Panc1 (cell line): ENCODE measurements around the gene GID4. TPM values are rescaled to one million over a fixed set of nuclear protein-coding genes. Genes with fewer than 3 reads are reported as not detected.

Source experiments
- ATAC-seq: fragments of 200-7000 bp; cut with Tn5 transposase; 2 replicates; pipeline ENCODE4 v1.9.1; 2020; ENCODE audit warnings: mild to moderate bottlenecking, moderate library complexity
- BruUV-seq: library from RNA; stranded (reverse); fragments of 400-500 nt; replicated peaks from 2 replicates; lab custom pipeline; 2021; lab: Mats Ljungman, UMichigan
- CTCF ChIA-PET: fragments of 300-600 bp; sonication (Branson Sonifier 250); formaldehyde crosslinking; loops from one replicate; lab custom pipeline; 2022; ENCODE audit warnings: antibody characterized with exemption; lab: Charles Lee
- POLR2A ChIA-PET: fragments of 300-600 bp; sonication (Branson Sonifier 250); formaldehyde crosslinking; loops from one replicate; lab custom pipeline; 2022; ENCODE audit warnings: antibody characterized with exemption; lab: Charles Lee
- DNase-seq: peaks from one replicate; pipeline ENCODE4 v3.0.0-alpha.2; 2010; ENCODE audit warnings: low read depth, low spot score
- H3K27ac ChIP-seq: 2 replicates; pipeline ENCODE4 v1.5.1; 2011; ENCODE audit warnings: mild to moderate bottlenecking, low read length, inconsistent platforms
- H3K27me3 ChIP-seq: fragments of 200-500 bp; sonication (Bioruptor generic); 2 replicates; pipeline ENCODE4 v1.6.0; 2014; ENCODE audit warnings: low read length, inconsistent platforms; ENCODE audit not compliant: control insufficient read depth, insufficient read depth
- H3K36me3 ChIP-seq: fragments of 200-500 bp; sonication (Bioruptor generic); 2 replicates; pipeline ENCODE4 v1.5.1; 2014; ENCODE audit warnings: inconsistent platforms, mild to moderate bottlenecking, low read length, moderate library complexity; ENCODE audit not compliant: control insufficient read depth, insufficient read depth
- H3K4me1 ChIP-seq: 2 replicates; pipeline ENCODE4 v1.5.1; 2011; ENCODE audit warnings: inconsistent platforms, mild to moderate bottlenecking, low read length, moderate library complexity; ENCODE audit not compliant: control insufficient read depth, insufficient read depth
- H3K4me3 ChIP-seq, 2 experiments: 2 replicates each; pipeline ENCODE4 v1.5.1; 2011 to 2012; ENCODE audit warnings: low read depth in 2 of 2, low read length in 2 of 2, mild to moderate bottlenecking in 2 of 2, inconsistent platforms in 1 of 2, moderate library complexity in 1 of 2
- H3K9me3 ChIP-seq: fragments of 200-500 bp; sonication (Bioruptor generic); 2 replicates; pipeline ENCODE4 v1.5.1; 2014; ENCODE audit warnings: low read depth, mild to moderate bottlenecking, inconsistent platforms, low read length, moderate library complexity; ENCODE audit not compliant: control insufficient read depth, insufficient read depth
- POLR2AphosphoS5 ChIP-seq: IDR thresholded peaks from 2 replicates; pipeline ENCODE4 v1.6.1; 2012; ENCODE audit warnings: mild to moderate bottlenecking, low read depth, low read length, moderate library complexity
- SIN3A ChIP-seq: IDR thresholded peaks from 2 replicates; pipeline ENCODE4 v1.6.1; 2012; ENCODE audit warnings: low read depth, mild to moderate bottlenecking, low read length, moderate library complexity, borderline replicate concordance; ENCODE audit not compliant: insufficient read depth
- TCF7L2 ChIP-seq: IDR thresholded peaks from 2 replicates; pipeline ENCODE4 v1.6.1; 2011; ENCODE audit warnings: mild to moderate bottlenecking, low read depth, low read length, inconsistent platforms
- in situ Hi-C: cut with HindIII; loops from 2 replicates; pipeline ENCODE4 v1.10.0; 2016; ENCODE audit warnings: low sequenced_read_pairs, low pct_unique_long_range_greater_than_20kb
- intact Hi-C: fragments of 100-400 bp; cut with micrococcal nuclease; formaldehyde crosslinking; loops from one replicate; pipeline ENCODE4 v1.10.0; 2022; ENCODE audit not compliant: unreplicated experiment
- total RNA-seq: library from RNA; stranded (reverse); gene quantifications from one replicate; pipeline ENCODE4 v1.2.1, GENCODE V29; 2021; ENCODE audit not compliant: unreplicated experiment
- TF ChIP-seq, protein P1 (sequence below): fragments of 450-650 bp; IDR thresholded peaks from 2 replicates; pipeline ENCODE4 v1.5.1; 2017; ENCODE audit warnings: mild to moderate bottlenecking
- TF ChIP-seq, protein P2 (sequence below), 2 experiments: IDR thresholded peaks; 2 replicates each; pipeline ENCODE4 v1.6.1; 2011 to 2012; ENCODE audit warnings: low read depth in 2 of 2, control low read depth in 1 of 2, low read length in 1 of 2, mild to moderate bottlenecking in 1 of 2, moderate library complexity in 1 of 2; ENCODE audit not compliant: insufficient read depth in 1 of 2

The GID4 gene
- total RNA-seq, 1 experiment from 2014 or later = 11.1 TPM

DNA sequence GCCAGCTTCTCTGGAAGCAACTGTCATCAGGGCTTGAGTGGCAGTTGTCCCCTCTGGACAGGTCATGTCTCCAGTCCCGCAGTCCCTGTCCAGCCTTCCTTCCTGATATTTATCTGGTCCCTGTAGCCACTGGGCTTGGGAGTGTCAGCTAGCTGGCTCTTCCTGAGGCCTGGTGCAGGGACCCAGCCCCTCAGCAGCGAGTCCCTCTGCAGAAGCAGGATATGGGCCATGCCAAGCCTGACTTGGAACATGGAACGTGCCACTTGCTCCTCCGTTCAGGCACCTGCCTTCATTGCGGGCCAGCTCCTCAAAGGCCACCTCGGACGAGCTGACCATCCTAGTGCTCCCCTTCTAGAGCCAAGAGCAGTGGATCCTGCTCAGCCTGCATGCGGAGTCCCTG lies 40.3 kb upstream of the GID4 start:
- in situ Hi-C loops = no loop called here
- intact Hi-C loops = no loop called here
- TF ChIP-seq, protein P1, sequence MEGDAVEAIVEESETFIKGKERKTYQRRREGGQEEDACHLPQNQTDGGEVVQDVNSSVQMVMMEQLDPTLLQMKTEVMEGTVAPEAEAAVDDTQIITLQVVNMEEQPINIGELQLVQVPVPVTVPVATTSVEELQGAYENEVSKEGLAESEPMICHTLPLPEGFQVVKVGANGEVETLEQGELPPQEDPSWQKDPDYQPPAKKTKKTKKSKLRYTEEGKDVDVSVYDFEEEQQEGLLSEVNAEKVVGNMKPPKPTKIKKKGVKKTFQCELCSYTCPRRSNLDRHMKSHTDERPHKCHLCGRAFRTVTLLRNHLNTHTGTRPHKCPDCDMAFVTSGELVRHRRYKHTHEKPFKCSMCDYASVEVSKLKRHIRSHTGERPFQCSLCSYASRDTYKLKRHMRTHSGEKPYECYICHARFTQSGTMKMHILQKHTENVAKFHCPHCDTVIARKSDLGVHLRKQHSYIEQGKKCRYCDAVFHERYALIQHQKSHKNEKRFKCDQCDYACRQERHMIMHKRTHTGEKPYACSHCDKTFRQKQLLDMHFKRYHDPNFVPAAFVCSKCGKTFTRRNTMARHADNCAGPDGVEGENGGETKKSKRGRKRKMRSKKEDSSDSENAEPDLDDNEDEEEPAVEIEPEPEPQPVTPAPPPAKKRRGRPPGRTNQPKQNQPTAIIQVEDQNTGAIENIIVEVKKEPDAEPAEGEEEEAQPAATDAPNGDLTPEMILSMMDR = no peak
- TF ChIP-seq, protein P2, sequence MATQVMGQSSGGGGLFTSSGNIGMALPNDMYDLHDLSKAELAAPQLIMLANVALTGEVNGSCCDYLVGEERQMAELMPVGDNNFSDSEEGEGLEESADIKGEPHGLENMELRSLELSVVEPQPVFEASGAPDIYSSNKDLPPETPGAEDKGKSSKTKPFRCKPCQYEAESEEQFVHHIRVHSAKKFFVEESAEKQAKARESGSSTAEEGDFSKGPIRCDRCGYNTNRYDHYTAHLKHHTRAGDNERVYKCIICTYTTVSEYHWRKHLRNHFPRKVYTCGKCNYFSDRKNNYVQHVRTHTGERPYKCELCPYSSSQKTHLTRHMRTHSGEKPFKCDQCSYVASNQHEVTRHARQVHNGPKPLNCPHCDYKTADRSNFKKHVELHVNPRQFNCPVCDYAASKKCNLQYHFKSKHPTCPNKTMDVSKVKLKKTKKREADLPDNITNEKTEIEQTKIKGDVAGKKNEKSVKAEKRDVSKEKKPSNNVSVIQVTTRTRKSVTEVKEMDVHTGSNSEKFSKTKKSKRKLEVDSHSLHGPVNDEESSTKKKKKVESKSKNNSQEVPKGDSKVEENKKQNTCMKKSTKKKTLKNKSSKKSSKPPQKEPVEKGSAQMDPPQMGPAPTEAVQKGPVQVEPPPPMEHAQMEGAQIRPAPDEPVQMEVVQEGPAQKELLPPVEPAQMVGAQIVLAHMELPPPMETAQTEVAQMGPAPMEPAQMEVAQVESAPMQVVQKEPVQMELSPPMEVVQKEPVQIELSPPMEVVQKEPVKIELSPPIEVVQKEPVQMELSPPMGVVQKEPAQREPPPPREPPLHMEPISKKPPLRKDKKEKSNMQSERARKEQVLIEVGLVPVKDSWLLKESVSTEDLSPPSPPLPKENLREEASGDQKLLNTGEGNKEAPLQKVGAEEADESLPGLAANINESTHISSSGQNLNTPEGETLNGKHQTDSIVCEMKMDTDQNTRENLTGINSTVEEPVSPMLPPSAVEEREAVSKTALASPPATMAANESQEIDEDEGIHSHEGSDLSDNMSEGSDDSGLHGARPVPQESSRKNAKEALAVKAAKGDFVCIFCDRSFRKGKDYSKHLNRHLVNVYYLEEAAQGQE (IDR thresholded peaks at IDR 0.05; ENCODE audit: insufficient read depth in 1 of 2, low read depth in 2 of 2, low read length in 1 of 2) = no peak
- TF ChIP-seq POLR2AphosphoS5 (no peak), SIN3A (no peak), TCF7L2 (no peak)
- CTCF ChIA-PET = no interaction called here
- ATAC-seq (no peak), DNase-seq (no peak)
- Histone ChIP-seq H3K9me3 (no peaks in the 10 kb centered on the region), H3K4me1 (no peaks in the 10 kb centered on the region; the same call in 1 of the 2 replicates), H3K27me3 (no peaks in the 10 kb centered on the region), H3K27ac (no peak overlapping the region), H3K36me3 (no peaks in the 10 kb centered on the region), H3K4me3 (no peak overlapping the region)
- BruUV-seq = no TSS peak
- POLR2A ChIA-PET = no interaction called here

DNA sequence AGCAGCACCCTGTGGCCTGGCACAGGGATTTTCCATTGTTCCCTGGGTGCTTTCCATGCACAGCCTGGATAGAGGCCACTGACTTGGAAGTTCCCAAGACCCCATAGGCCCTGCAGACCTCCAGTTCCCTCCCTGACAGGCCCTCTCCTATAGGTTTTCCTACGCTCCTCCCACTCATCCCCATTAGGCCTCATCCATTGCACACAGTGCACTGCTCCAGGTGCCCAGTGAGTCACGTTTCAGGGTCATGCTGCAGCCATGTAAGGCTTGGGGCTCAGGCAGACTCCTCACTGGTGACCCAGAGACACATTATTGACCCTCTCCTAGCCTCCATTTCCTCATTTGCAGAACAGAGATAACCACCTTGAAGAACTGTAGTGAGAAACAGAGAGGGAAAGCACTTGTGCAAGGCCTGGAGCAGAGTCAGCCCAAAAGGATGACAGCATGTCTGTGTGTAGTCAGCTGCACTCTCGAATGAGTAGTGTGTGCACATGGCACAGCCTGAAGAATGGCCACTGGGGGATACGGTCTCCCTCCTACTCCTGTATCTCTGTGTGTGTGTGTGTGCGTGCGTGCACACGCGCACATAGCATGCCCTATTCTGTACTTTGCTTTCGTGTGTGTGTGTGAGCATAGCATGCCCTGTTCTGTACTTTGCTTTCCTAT lies 39.7 kb upstream of the GID4 start:
- intact Hi-C loops = no loop called here
- DNase-seq = no peak
- ChIA-PET CTCF (no interaction called here), POLR2A (no interaction called here)
- H3K9me3 ChIP-seq = no peaks in the 10 kb centered on the region
- no peaks in the 10 kb centered on the region; the same call in 1 of the 2 replicates for H3K4me1 ChIP-seq
- in situ Hi-C loops = no loop called here
- TF ChIP-seq POLR2AphosphoS5 = no peak
- TF ChIP-seq SIN3A = no peak
- TF ChIP-seq TCF7L2 = no peak
- TF ChIP-seq, protein P2 (IDR thresholded peaks at IDR 0.05; ENCODE audit: insufficient read depth in 1 of 2, low read depth in 2 of 2, low read length in 1 of 2) = no peak
- TF ChIP-seq, protein P1 = no peak
- no peaks in the 10 kb centered on the region for H3K27me3 ChIP-seq
- no peak overlapping the region for H3K27ac ChIP-seq
- H3K36me3 ChIP-seq = no peaks in the 10 kb centered on the region
- ATAC-seq = 0 out of 2 replicates have a peak, but pooled peaks have one; percentile 43
- H3K4me3 ChIP-seq = no peak overlapping the region
- BruUV-seq = no TSS peak
